ENCODE results near the gene RAB6B.

Gene RAB6B

DNA sequence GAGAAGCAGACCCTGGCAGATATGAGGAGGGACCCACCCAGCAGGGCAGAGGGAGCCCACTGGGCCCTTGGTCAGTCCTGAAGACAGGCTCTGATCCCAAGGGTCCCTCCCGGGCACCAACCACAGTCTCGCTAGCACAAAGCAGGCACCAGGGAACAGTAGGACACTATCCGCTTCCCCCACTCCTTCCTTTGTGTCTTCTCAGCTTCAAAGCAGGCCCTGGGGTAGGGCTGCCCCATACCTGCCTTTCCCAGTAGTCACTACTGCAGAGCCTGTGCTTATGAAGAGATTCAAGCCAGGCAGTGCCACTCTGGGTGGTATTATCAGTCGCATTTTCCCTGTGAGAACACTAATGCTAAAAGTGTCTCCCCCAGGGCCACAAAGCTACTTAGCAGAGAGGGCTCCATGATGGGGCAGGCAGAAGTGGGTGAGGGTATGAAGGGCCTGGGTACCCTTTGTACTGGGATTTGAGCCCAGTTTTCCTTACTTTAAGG, 57.3 kb downstream of the RAB6B start:
- DNase-seq (ENCODE audit: low read depth in 1 of 2, low spot score in 1 of 2) = no peak

DNA sequence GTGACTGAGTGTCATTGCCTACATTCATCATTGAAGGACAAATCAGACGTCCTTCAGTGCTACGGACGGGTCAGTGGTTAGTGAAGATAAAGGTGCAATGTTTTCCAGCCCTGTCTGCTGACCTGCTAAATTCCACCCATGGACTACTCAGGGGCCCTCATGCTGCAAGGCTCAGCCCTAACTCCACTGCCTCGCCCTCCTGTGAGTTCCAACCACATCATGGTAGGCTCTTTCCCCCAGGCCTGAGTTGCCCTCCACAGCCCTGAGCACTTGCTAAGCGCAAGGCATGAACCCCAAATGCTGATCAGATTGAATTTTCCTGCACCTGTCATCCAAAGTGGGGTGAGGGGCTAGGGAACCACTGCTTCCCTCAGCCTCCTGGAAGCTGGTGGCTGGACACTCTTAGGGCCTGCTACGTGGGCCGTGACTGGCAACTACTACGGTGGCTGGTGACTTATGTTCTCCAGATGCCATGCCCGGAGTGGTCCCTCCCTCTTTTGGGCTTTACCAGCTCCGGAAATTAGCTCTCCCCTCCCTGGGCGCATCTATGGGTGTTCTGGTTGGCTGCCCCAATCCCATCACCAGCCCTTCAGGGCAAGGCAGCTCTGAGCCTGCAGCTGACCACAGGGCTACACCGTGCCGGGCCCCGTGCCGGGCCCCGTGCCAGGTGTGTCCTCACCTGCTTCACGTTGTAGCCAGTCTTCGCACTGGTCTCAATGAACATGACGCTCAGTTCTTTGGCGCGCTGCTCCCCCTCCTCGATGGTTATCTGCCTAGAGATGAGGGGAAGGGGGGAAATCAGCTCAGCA, 58.0 kb downstream of the RAB6B start:
- DNase-seq (ENCODE audit: low read depth in 1 of 2, low spot score in 1 of 2) = no peak

DNA sequence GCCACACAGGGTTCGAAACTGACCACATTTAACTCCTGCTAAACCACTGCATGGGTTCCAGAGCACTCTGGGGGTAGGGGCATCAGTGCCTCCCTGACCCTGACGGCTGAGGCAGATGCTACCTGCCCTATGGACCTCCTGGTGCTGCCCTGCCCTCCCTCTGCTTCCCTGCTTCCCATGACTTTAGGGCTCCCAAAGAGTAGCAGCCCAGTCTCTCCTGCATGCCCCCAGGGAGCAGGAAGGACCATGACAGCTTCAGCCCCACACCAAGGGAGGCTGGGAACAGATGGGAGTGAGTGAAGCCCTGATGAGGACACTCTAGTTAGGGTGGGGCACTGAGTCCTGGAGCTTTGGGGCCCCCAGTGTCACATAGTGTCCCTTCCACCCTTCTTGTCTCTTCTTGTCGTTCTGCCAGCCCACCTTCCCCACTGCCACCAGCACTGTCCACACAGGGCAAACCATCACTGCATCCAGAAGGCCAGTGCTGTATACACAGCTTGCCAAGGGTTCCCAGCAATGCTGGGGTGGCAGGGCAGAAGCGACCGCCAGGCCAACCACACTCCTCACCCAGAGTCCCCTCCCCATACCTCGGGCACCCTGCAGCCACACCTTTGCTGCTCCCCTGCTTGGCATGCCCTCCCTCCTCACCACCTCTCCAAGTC, 59.1 kb downstream of the RAB6B start:
- no peak for DNase-seq (ENCODE audit: low read depth in 1 of 2, low spot score in 1 of 2)

DNA sequence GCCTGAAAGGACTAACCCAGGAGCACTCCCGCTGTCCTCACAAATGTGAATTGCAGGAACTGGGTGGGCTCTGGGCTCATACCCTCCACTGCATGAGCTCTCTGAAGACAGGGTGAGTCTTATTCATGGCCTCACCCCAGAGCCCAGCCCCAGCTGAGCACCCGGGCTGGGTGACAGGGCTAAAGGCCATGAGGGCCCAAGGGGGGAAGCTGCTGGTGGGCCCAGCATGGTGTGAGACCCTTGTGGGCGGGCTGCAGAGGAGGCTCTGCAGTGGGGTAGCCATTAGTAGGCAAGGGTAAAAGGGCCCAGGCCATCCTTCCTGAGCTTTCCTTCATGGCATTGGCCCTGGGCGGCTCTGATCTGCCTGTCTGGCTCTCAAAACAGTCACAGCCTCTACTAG, 59.7 kb downstream of the RAB6B start:
- no peak for DNase-seq (ENCODE audit: low read depth in 1 of 2, low spot score in 1 of 2)

DNA sequence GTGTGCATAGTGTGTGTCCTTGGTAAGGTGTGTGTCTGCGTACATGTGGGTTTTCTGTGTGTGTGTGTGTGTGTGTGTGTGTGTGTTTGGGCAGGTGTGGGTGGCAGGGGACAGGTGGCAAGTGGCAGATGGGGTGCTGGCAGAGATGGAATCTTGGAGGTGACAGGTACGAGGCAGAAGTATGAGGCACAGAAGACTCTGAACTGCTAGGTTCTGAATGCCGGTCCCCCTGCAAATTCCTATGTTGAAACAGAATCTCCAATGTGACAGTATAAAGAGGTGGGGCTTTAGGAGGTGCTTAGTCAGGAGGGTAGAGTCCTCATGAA, 60.3 kb downstream of the RAB6B start:
- no peak for DNase-seq (ENCODE audit: low read depth in 1 of 2, low spot score in 1 of 2)

DNA sequence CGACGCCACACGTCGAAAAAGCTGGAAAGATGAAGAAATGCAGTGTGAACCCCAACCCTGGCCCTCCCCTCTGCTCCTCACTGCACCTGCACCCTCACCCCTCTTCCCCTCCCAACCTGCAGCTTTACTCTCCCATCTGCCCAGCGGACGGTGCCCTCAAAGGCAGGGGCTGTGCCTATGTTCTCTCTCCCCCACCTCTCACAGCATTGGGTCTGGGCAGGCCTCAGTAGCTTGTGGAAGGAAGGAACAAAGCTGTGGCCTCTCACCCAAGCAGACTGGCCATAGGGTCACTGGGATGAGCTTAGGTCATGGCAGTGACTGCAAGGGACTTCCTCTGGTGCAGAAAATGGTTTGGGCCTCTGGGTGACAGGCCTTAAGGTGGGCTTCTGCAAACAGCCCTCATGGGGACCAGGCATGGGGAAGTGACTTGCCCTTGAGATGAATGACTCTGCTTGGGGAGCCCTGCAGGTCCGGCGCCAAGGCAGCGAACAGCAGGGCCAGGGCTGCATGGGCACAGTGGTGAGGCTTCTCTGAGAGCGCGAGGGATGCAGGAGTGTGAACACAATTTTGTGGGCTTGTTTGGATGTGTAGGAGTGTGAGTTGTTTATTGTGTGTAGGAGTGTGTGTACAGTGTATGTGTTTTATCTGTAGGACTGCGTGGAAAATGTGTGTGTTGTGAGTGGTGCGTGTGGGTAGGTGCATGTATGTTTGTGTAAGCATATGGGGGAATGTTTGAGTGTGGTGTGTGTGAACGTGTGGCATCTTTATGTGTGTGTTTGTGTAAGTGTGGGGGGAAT, 60.9 kb downstream of the RAB6B start:
- DNase-seq (ENCODE audit: low read depth in 1 of 2, low spot score in 1 of 2) = no peak

DNA sequence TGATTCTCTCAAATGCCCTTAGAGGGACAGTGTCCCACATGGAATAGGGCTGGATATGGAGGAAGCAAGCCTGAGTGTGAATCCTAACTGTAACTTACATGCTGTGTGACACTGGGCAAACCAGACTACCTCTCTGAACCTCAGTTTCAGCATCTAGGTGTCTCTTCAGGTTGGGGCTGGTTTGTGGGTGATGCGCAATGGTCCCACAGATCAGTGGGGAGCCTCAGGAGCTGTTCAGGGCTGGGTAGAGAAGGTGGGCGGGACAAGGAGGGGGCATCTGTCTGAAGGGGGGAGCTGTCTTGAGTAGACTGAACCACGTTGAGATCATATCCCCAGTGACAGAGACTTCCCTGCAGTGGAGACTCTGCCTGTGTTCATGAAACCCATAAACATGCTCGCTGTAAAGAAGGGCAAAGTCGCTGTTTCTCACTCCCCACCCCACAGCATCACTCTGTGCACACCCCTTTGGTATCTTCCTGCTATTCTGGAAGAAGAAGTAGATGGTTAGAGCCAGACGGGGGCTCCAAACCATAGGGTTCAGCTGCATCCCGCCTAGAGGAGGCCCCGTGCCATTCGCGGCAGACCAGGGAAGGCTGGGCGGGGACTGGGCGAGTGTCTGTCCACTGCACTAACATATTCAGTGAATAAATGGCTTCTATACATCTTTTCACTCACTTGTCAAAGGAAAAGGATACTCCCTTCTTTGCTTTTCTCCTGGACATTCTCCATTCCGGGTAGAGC, 61.6 kb downstream of the RAB6B start:
- DNase-seq (ENCODE audit: low read depth in 1 of 2, low spot score in 1 of 2) = no peak

DNA sequence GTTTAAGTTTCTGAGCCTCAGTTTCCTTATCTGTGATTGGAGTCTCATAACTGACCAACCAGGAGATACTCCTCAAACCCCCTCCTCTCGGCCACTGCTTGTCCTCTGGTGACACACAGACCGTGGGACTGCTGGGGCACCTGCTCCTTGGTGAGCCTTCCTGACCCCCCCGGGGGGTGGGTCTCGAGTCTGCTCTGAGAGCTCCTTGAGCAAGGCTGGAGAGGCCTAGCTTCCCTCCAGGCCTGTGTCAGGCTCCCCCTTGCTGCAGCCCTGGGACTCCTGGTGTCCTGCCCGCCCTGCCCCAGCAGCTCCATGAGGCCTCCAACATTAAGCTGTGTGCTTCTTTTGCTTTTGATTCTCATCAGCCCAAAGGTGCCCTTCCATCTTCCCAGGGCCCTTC, 62.4 kb downstream of the RAB6B start:
- DNase-seq (ENCODE audit: low read depth in 1 of 2, low spot score in 1 of 2) = no peak

DNA sequence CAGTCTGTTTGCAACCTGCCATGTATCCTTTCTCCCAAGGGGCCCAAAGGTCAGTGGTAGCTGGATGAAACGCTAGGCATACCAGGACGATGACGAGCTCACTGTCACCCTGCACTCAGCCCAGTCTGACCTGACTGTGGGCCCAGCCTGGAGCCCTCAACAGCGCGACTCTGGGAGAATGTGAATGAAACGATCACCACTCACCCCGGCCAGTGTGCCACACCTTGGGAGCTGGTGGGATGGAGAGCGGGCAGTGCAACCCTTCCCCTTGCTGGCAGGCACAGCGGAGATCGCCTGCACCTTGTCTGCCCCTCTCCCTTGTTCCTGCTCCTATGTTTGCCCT, 62.9 kb downstream of the RAB6B start:
- DNase-seq (ENCODE audit: low read depth in 1 of 2, low spot score in 1 of 2) = no peak

DNA sequence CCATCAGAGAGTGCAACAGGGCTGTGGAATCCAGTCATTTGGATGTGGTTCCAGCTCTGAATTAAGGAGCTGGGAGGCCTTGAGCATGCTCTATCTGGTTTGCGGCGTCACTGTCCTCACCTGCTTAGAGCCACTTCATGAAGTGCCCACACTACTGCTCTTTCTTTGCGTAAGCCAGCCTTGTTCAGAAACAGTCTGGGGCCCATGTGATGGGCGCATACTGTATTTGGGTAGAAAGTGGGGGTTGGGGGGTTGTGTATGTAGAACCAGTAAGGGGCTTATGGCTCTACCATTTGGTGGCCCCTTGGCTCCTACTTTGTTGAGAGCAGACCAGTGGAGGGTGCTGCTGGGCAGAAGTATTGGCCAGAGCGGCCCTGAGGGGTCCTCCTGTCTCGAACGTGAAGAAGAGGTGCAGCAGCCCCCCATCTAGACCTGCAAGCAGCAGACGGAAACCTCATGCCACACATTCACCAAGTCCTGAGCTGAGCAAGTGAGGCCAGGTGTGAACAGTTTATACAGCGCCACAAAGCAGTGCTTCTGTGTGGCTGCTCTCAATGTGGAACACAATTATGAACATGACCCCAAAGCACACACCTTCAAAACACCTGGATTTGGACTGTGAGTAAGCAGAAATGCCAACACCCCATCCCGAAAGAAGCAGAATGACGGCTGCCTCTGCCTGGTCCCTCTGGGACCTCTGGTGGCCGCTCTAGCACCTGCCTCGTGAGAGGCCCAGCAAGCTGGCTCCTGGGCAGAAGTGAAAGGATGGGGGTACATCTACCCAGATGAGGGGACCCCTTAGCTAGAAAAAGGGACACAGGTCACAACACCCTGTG, 63.5 kb downstream of the RAB6B start:
- DNase-seq (ENCODE audit: low read depth in 1 of 2, low spot score in 1 of 2) = no peak

DNA sequence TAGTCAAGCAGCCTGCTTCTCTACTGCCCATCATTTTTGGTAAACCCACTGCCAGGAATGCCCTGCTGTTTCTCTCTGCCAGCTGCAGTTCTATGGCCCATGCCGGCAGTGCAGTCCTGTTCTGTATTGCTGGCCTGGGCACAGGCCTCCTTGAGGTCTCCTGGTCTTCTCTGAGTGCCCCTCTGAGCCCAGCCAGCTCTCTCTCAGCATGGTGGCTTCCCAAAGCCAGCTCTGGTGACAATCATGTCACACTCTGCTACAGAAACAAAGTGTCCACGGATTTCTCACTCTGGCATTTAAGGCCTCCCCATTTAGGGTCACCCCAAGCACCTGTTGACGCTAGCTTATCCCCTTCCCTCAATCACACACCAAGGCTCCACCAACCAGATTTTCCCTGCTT, 65.6 kb downstream of the RAB6B start:
- DNase-seq (ENCODE audit: low read depth in 1 of 2, low spot score in 1 of 2) = no peak

DNA sequence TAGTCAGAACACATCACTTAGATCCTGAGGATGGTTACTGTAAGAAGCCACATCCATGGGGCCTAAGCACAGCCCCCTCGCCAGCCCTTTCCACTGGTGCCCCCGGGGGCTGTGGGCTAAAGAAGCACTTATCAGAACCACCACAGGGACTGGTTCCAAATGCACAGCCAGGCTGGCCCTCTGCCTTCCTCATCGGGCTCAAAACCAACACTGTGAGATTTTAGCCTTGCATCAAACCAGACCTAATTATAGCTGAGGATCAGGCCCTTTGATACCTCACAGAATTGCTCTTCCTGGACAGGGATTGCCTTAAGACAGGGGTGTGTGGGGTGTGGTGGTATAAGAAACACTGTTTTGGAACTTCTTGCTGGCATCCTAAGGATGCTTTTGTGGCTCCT, 66.4 kb downstream of the RAB6B start:
- DNase-seq (ENCODE audit: low read depth in 1 of 2, low spot score in 1 of 2) = no peak

DNA sequence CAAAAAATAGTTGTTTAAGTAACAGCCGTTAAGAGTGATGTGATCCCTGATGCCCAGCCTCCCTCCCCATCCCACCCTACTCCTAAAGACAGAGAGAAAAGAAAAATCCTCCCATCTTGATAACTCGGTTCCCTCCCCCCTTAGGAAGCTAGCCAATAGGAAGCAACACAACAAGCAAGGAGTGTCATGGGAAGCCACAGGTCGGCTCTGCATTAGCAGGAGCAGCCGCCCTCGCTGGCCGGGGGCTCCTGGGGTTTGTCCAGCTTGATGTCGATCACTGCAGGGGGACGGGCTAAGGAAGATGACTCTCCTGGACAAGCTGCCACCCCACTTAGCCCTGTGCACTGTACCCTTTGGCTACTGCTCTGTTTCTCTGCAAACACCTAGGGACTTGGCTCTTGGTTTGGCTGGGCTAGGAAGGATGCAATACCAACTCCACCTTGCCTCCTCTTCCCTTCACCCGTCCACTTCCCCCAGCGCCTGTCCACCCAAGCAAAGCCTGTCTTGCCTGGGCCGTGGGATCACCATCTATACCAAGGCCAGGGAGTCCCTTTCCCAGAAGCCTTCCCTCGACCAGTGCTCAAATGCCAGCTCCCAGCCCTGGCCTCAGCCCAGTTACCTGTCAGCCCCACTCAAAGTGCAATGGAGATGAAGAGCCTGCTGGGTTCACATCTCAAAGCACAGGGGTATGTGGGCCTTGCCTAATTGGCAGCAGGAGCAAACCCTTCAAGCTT, 66.9 kb downstream of the RAB6B start:
- no peak for DNase-seq (ENCODE audit: low read depth in 1 of 2, low spot score in 1 of 2)

DNA sequence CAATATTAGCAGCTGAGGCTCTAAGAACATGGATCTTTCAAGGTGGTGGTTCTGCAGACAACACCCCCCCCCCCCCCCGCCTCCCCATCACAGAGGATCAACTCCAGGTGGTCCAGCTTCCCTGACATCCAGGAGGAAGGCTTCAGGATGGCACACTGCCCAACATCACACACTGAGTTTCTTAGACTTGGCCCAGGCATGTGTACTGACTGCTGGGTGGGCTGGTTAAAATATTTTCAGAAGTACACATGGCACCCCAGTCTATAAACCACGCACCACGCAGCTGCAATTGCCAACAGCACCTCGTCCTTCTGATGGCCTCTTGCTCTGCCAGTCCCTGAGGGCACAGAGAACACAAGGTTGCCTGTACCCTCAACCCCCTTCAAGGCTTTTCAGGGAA, 68.0 kb downstream of the RAB6B start:
- DNase-seq (ENCODE audit: low read depth in 1 of 2, low spot score in 1 of 2) = no peak

DNA sequence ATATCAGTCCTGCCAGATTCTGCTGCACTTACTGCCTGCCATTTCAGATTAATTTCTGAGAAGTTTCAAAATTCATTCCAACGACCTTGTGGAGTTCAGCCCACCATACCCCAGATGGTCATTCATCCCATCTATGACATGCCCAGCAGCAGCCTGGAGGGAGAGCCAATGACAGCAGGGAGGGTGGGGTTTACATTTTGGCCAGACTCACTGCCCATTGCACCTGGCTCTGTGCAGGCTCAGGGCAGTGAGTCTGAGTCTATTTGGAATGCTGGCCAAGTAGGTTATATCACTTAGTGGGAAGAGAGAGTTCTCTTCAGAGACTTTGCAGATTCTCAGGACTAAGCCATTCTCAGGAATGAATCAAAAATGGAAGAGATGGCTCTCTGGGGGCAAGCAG, 68.5 kb downstream of the RAB6B start:
- no peak for DNase-seq (ENCODE audit: low read depth in 1 of 2, low spot score in 1 of 2)

DNA sequence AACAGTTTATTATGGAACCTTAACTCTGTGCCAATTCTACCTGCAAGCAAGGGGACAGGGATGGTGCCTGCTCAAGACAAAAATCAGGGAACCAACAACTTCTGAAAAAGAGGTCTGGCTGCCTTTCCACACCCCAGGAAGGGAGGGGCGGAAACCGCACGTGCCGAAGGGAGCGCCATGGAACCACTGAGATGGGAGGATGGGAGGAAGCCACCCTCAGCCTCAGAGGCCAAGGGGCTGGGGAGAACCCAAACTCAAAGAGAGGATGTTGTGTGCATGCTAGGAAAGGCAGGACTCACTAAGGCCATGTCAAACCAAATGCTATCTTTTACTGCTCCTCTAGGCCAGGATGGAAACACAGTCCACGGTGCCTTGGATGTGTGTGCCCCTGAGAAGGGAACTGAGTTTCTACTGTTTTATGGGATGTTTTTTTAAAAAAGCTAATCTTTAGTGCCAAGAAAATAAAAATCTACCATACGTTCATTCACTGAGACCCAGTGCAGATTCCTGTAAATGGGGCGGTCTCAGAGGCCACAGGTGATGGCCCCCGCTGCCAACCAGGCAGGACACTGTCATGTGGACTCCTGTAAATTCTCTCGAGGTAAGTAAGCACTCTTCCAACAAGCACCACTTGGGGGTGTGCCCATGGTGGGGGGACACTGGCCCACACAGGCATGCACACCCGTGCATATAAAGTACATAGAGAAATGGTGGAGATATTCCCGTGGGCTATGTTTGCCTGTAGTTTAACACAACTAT, 69.5 kb downstream of the RAB6B start:
- no peak for DNase-seq (ENCODE audit: low read depth in 1 of 2, low spot score in 1 of 2)

DNA sequence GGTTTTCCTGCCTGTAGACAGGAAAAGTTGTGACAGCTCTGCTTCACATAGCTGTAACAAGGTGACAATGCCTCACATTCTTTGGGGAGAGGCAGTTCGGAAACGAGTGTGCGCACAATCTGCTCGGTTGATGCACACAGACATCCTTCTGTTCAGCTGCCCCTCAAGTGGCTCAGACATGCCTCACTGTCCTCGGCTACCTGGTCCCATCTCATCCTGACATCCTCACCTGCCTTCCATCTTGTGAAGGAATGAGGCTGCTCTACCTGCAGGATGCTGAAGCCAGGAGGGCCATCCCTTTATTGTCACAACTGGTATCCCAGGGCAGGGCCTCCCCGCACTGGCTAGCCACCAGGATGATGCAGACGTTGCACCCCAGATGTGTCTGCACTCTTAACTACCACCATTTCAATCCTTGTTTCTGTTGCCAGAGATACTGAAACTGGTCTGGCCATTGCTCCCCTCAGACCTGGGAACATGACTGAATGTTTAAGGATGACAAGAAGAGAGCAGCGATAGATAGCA, 70.7 kb downstream of the RAB6B start:
- no peak for DNase-seq (ENCODE audit: low read depth in 1 of 2, low spot score in 1 of 2)

DNA sequence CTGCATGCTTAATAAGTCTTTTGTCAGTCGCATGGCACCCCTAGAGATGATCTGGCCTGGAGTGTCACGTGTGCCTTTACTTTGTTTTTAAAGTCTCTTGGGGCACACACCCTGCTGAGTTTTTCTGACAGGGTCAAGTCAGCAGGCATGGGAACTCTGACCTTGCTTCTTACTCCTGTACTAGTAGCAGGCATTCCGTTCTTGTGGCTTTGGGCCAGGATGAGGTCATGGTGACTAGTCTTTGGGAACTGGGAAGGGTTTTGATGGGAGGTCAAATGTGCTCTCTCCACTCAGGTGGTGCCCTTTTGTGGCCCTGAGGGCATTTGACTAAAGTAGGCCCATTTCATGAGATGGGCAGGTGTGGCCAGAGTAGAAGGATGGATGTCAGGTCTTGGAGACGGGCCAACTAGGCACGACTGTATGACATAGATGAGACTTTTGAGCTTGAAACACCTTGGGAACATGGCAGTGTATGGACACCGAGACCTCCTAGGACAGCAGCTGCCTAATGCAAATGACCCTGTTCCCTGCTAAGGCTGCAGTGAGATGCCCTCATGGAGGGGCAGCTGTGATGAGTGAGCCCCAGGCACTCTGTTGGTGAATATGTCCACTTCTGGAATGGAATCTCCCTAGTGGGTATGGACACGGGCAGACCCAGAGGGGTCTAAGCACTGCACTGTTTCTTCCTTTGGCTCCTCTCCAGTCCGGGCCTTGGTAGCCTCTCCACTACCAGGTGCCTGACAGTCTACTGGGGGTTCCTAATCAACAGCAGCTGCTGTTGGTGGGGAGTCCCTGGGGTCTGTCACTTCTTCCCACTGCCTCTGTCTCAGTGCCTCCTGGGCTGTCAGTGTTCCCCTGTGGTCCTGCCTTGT, 73.7 kb downstream of the RAB6B start:
- no peak for DNase-seq (ENCODE audit: low read depth in 1 of 2, low spot score in 1 of 2)

Measured in activated T-helper 1 cell treated with anti-CD3 and anti-CD28 coated beads, Interleukin-2, amount 50 U/mL, for 16 hours (primary cell).